HG02623 (cell line): Measurements from ENCODE around the gene VASH1.

Experiments
- ATAC-seq: cut with Tn5 transposase; IDR thresholded peaks from one replicate; pipeline ENCODE4 v1.9.1; 2021; ENCODE audit warnings: moderate library complexity; ENCODE audit not compliant: unreplicated experiment

VASH1 gene

DNA sequence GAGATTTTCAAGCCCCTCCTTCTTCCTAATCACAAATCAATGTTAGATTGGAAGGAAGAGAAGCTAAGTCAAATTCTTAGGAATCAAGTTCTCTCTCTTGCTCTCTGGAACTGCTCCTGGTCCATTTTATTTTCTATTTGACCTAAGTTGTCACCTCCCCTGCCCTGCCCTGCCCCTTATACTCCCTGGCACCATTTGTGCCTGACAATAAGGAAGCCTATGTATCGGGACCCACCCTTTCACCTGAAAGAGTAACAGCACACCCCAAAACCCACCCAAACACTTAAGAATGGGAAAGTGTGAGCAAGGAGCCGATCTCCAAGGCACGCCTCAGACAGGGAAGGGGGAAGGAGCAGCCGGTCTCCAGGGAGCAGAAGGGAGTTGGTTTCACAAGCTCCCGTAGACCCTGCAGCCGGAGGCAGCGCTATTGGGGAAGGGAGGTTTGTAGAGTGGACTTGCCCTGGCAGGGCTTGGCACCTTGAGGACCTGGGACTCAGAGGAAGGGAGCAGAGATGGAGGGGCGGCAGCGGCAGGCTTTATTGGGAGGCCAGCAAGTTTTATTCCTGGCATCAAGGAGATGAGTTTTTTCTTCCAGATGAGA, 66.5 kb downstream of the VASH1 start:
- ATAC-seq = no peak

DNA sequence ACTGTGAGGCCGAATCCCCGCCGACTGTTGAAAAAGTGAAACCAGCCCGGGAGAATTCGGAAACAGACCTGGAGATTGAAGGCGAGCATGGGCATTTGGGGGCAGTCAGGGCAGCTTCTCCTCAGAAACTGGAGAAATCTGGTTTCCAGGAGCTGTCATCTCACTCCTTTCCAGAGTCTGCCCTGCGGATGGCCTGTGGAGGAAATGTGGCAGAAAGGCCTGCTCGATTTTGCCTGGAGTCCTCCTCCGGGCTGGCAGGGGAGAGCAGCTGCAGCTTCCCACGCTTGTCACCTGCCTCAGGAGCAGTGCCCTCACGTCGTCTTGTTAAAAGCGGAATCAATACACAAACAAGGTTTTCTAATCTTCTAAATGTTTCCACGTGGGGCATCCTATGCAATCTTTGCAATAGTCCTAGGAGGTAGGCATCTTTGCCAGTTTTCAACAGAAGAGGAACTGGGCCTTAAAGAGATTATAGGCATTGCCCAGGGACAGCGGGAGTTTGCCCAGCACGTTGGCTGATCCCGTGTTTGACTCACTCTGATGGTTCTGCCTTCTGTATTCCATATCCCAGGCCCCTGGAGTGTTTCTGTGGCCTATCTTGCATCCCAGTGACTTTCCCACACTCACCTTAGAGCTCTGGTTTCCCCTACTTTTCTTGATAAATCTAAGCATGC, 67.2 kb downstream of the VASH1 start:
- ATAC-seq = no peak

- no peak for ATAC-seq
Measured at GRCh38 chr14:76829013-76829365, 67.7 kb downstream of the VASH1 start.

GRCh38 chr14:76829650-76830421, 68.6 kb downstream of the VASH1 start:
- no peak for ATAC-seq

GRCh38 chr14:76830556-76830955, 69.3 kb downstream of the VASH1 start:
- no peak for ATAC-seq

DNA sequence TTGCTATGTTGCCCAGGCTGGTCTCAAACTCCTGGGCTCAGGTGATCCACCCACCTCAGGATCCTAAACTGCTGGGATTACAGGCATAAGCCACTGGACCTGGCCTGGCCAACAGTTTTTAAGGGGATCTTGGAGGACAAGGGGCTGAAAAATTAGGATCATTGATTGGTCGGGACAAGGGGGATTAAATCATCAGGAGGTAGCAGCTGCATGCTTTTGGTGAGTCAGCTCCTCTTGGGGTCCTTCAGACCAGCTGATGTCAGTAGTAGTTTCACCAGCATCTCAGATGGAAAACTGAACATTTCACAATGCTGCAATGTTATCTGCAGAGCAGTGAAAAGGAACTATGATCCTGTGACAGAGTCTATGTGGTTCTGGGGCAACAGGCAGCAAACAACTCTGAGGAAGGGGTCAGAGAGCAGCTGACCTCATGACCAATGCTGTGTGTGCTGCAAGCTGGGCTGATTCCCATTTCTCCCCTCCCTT, 71.3 kb downstream of the VASH1 start:
- ATAC-seq = no peak
